Astrocyte (in vitro differentiated cells and primary cell): ENCODE results near the gene PCDH19. TPM values are rescaled to one million over a fixed set of nuclear protein-coding genes. Genes with fewer than 3 reads are reported as not detected.

Experiments
- DNase-seq: peaks from one replicate; pipeline ENCODE4 v3.0.0-alpha.2; 2010; ENCODE audit warnings: low read depth
- FAIRE-seq: peaks from 2 replicates; lab custom pipeline; 2011; peaks lifted over from hg19 to GRCh38; lab: Jason Lieb, UNC
- H2AFZ ChIP-seq: 2 replicates; pipeline ENCODE4 v1.6.0; 2012; ENCODE audit warnings: low read depth, low read length, inconsistent platforms
- H3K27ac ChIP-seq: 2 replicates; pipeline ENCODE4 v1.5.1; 2011; ENCODE audit warnings: low read depth, low read length, inconsistent platforms
- H3K27me3 ChIP-seq: 2 replicates; pipeline ENCODE4 v1.6.0; 2011; ENCODE audit warnings: low read length, inconsistent platforms; ENCODE audit not compliant: insufficient read depth
- H3K36me3 ChIP-seq: 2 replicates; pipeline ENCODE4 v1.5.1; 2011; ENCODE audit warnings: low read length, inconsistent platforms; ENCODE audit not compliant: insufficient read depth
- H3K4me1 ChIP-seq: 2 replicates; pipeline ENCODE4 v1.5.1; 2011; ENCODE audit warnings: low read length, inconsistent platforms; ENCODE audit not compliant: insufficient read depth
- H3K4me2 ChIP-seq: 2 replicates; pipeline ENCODE4 v1.6.0; 2012; ENCODE audit warnings: low read length, inconsistent platforms
- H3K4me3 ChIP-seq: 2 replicates; pipeline ENCODE4 v1.5.1; 2011; ENCODE audit warnings: low read depth, mild to moderate bottlenecking, low read length, inconsistent platforms; ENCODE audit not compliant: insufficient read depth
- H3K79me2 ChIP-seq: 2 replicates; pipeline ENCODE4 v1.6.0; 2012; ENCODE audit warnings: mild to moderate bottlenecking, low read length, inconsistent platforms; ENCODE audit not compliant: insufficient read depth
- H3K9ac ChIP-seq: 2 replicates; pipeline ENCODE4 v1.6.0; 2012; ENCODE audit warnings: mild to moderate bottlenecking, low read length, inconsistent platforms
- H3K9me3 ChIP-seq: 2 replicates; pipeline ENCODE4 v1.5.1; 2012; ENCODE audit warnings: low read depth, mild to moderate bottlenecking, low read length, inconsistent platforms; ENCODE audit not compliant: insufficient read depth
- H4K20me1 ChIP-seq: 2 replicates; pipeline ENCODE4 v1.6.0; 2012; ENCODE audit warnings: low read length, inconsistent platforms; ENCODE audit not compliant: insufficient read depth
- H3K27ac Mint-ChIP-seq: one replicate; pipeline ENCODE4 v1.8.0; 2021; ENCODE audit warnings: mild to moderate bottlenecking, mixed read lengths; ENCODE audit not compliant: unreplicated experiment
- H3K27me3 Mint-ChIP-seq: one replicate; pipeline ENCODE4 v1.8.0; 2021; ENCODE audit warnings: low read depth, mixed read lengths; ENCODE audit not compliant: unreplicated experiment
- H3K36me3 Mint-ChIP-seq: one replicate; pipeline ENCODE4 v1.8.0; 2021; ENCODE audit warnings: low read depth, mixed read lengths; ENCODE audit not compliant: unreplicated experiment
- H3K4me1 Mint-ChIP-seq: one replicate; pipeline ENCODE4 v1.8.0; 2021; ENCODE audit warnings: low read depth, mixed read lengths; ENCODE audit not compliant: unreplicated experiment
- H3K4me3 Mint-ChIP-seq: one replicate; pipeline ENCODE4 v1.8.0; 2021; ENCODE audit warnings: mild to moderate bottlenecking, moderate library complexity, mixed read lengths; ENCODE audit not compliant: unreplicated experiment
- H3K9me3 Mint-ChIP-seq: one replicate; pipeline ENCODE4 v1.8.0; 2021; ENCODE audit warnings: mild to moderate bottlenecking, mixed read lengths; ENCODE audit not compliant: unreplicated experiment
- EZH2 ChIP-seq: IDR thresholded peaks from 2 replicates; pipeline ENCODE4 v1.6.1; 2012; ENCODE audit warnings: mild to moderate bottlenecking, low read length, inconsistent platforms; ENCODE audit not compliant: insufficient read depth
- total RNA-seq: library from RNA; stranded (reverse); gene quantifications from 2 replicates; pipeline ENCODE4 v1.2.1, GENCODE V29; 2021
- TF ChIP-seq, protein P1 (sequence below): IDR thresholded peaks from 2 replicates; pipeline ENCODE4 v1.5.1; 2011; ENCODE audit warnings: low read depth, mild to moderate bottlenecking, inconsistent platforms, low read length, moderate library complexity; ENCODE audit not compliant: insufficient read depth

PCDH19 gene
- total RNA-seq, 1 donor from 2014 or later = 11.6 TPM

DNA sequence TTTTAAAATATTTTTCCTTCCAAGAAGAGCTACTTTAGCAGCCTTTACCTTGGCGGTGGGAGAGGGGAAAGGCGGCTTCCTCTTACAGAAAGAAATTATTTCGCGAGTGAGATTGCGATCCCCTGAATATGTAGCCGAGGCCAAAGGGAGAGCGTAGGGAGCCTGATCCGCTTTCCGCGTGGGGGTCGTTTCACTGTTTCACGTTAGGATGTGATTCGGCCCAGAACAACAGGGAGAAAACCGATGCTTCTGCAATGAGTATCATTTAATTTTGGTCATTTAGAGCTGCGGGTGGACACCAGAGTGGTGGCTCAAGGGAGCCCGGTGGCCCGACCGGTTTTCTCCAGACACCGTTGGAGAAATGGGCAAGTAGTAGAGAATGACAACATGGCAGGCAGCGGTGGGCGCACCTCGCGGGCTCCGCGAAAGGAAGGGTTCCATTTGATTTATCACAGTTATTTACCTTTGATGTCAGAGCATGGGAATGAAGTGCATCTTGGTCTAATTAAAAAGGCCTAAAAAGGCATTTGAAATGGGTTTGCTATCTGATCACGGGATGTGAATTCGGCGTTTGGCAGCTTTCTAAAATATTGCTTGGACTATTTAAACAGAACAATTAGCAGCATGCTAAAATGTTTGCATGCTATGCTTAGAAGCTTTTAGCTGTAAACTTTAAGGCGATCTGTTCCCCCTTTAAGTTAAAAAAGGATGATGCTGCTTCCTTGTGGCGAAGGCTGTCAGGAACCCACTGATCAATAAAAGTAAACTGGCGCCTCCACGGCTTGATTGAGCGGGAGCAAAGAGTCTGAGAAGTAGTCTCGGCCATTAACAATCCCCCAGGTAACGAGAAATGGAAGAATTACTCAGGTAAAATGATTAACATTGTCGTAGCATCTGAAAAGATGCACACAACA, 2.0 kb upstream of the PCDH19 start:
- Histone ChIP-seq H3K9ac (no peak overlapping the region), H3K27me3 (peaks cover 29% of the 10 kb centered on the region), H3K9me3 (peaks cover 8% of the 10 kb centered on the region), H4K20me1 (no peaks in the 10 kb centered on the region), H3K27ac (no peak overlapping the region), H3K4me3 (no peak overlapping the region), H3K36me3 (no peaks in the 10 kb centered on the region), H3K4me2 (peak overlapping the region; percentile 55), H3K79me2 (no peaks in the 10 kb centered on the region), H3K4me1 (no peaks in the 10 kb centered on the region), H2AFZ (no peak overlapping the region)
- FAIRE-seq = peak; percentile 75
- Mint-ChIP-seq H3K36me3 (peaks cover 3% of the 10 kb centered on the region), H3K27ac (no peak overlapping the region), H3K9me3 (peaks cover 4% of the 10 kb centered on the region), H3K4me1 (peaks cover 6% of the 10 kb centered on the region), H3K27me3 (peaks cover 19% of the 10 kb centered on the region), H3K4me3 (peak overlapping the region; percentile 75)
- TF ChIP-seq EZH2 = no peak
- TF ChIP-seq, protein P1, sequence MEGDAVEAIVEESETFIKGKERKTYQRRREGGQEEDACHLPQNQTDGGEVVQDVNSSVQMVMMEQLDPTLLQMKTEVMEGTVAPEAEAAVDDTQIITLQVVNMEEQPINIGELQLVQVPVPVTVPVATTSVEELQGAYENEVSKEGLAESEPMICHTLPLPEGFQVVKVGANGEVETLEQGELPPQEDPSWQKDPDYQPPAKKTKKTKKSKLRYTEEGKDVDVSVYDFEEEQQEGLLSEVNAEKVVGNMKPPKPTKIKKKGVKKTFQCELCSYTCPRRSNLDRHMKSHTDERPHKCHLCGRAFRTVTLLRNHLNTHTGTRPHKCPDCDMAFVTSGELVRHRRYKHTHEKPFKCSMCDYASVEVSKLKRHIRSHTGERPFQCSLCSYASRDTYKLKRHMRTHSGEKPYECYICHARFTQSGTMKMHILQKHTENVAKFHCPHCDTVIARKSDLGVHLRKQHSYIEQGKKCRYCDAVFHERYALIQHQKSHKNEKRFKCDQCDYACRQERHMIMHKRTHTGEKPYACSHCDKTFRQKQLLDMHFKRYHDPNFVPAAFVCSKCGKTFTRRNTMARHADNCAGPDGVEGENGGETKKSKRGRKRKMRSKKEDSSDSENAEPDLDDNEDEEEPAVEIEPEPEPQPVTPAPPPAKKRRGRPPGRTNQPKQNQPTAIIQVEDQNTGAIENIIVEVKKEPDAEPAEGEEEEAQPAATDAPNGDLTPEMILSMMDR = no peak
- no peak for DNase-seq

DNA sequence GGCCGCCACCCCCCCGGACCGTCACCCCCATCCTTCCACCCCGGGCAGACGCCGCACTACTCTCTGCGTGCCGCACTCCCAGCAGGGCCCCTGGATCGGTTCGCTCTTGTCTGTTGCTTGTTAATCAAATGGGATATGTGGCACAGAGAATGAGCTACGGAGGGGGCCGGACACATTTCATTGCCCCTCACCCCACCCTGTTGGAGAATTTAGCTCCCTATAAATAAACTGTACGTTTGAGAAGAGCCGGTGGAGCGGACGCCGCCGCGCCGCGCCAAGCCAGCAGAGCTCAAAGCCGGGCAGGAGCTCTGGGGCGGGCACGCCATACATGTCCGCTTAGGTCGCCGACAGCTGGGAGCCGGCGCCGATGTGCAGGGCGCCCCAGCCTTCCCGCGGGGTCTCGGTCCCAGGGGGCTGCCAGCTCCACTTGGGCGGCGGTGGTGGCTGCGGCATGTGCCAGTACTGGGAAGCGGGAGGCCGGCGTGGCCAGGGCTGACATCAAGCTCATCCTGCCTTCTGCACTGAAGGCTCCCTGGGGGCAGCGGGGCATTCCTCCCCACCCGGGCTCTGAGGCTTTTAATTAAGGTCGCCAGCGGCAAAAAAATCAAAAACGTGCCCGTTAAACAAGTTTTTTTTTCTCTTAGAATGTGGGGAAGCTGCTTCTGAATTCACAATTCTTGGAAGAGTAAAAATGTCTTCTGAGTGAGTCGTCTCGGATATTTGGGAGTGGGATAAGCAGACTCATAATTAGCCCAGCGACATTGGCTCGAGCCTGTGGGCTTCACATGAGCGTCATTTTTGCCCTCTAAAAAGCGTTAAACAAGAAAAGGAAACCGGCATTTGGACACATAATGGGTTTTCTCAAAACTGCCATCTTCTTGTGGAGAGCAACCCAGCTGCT, 1.1 kb upstream of the PCDH19 start:
- H3K36me3 ChIP-seq = no peaks in the 10 kb centered on the region
- H3K4me3 Mint-ChIP-seq = peak overlapping the region; percentile 79
- DNase-seq (no peak), FAIRE-seq (no peak)
- H3K27ac Mint-ChIP-seq = no peak overlapping the region
- no peak overlapping the region for H2AFZ ChIP-seq
- H3K4me3 ChIP-seq = no peak overlapping the region
- H3K27me3 Mint-ChIP-seq = peaks cover 23% of the 10 kb centered on the region
- peaks cover 6% of the 10 kb centered on the region for H3K36me3 Mint-ChIP-seq
- peak; percentile 55 for TF ChIP-seq EZH2
- TF ChIP-seq, protein P1 = no peak
- no peaks in the 10 kb centered on the region for H4K20me1 ChIP-seq
- H3K9me3 Mint-ChIP-seq = peaks cover 6% of the 10 kb centered on the region
- H3K27me3 ChIP-seq = peaks cover 37% of the 10 kb centered on the region
- no peaks in the 10 kb centered on the region for H3K4me1 ChIP-seq
- H3K27ac ChIP-seq = no peak overlapping the region
- H3K9ac ChIP-seq = no peak overlapping the region
- peak overlapping the region; percentile 55 for H3K4me2 ChIP-seq
- H3K79me2 ChIP-seq = no peaks in the 10 kb centered on the region
- H3K4me1 Mint-ChIP-seq = peaks cover 6% of the 10 kb centered on the region
- peaks cover 8% of the 10 kb centered on the region for H3K9me3 ChIP-seq
